ENCODE data around the gene UBE2J2.

The UBE2J2 gene

GRCh38 chr1:1280782-1281481, 7.3 kb upstream of the UBE2J2 start:
- DNase-seq (ENCODE audit: low read depth), result no peak

- DNase-seq (ENCODE audit: low read depth), result no peak
Measured at GRCh38 chr1:1279028-1279427, 5.4 kb upstream of the UBE2J2 start.

GRCh38 chr1:1278620-1279019, 5.0 kb upstream of the UBE2J2 start:
- no peak for DNase-seq (ENCODE audit: low read depth)

- no peak for DNase-seq (ENCODE audit: low read depth)
Measured at GRCh38 chr1:1275836-1276235, 2.2 kb upstream of the UBE2J2 start.

- no peak for DNase-seq (ENCODE audit: low read depth)
Measured at GRCh38 chr1:1274931-1275431, 1.3 kb upstream of the UBE2J2 start.

GRCh38 chr1:1274299-1274930, 761 bp upstream of the UBE2J2 start:
- DNase-seq (ENCODE audit: low read depth), result no peak

GRCh38 chr1:1273209-1273511, 494 bp downstream of the UBE2J2 start:
- no peak for DNase-seq (ENCODE audit: low read depth)

GRCh38 chr1:1272341-1273208, 1.1 kb downstream of the UBE2J2 start:
- no peak for DNase-seq (ENCODE audit: low read depth)

- no peak for DNase-seq (ENCODE audit: low read depth)
Measured at GRCh38 chr1:1270813-1271212, 2.8 kb downstream of the UBE2J2 start.

- no peak for DNase-seq (ENCODE audit: low read depth)
Measured at GRCh38 chr1:1268284-1268682, 5.4 kb downstream of the UBE2J2 start.

- DNase-seq (ENCODE audit: low read depth), result no peak
Measured at GRCh38 chr1:1267488-1268283, 6.0 kb downstream of the UBE2J2 start.

GRCh38 chr1:1264868-1265272, 8.8 kb downstream of the UBE2J2 start:
- DNase-seq (ENCODE audit: low read depth), result no peak

- no peak for DNase-seq (ENCODE audit: low read depth)
Measured at GRCh38 chr1:1264026-1264425, 9.6 kb downstream of the UBE2J2 start.

GRCh38 chr1:1262758-1263157, 10.9 kb downstream of the UBE2J2 start:
- DNase-seq (ENCODE audit: low read depth), result no peak

GRCh38 chr1:1262071-1262470, 11.6 kb downstream of the UBE2J2 start:
- DNase-seq (ENCODE audit: low read depth), result no peak

- no peak for DNase-seq (ENCODE audit: low read depth)
Measured at GRCh38 chr1:1260843-1261560, 12.7 kb downstream of the UBE2J2 start.

GRCh38 chr1:1259951-1260600, 13.6 kb downstream of the UBE2J2 start:
- DNase-seq (ENCODE audit: low read depth), result no peak

GRCh38 chr1:1259540-1259939, 14.1 kb downstream of the UBE2J2 start:
- DNase-seq (ENCODE audit: low read depth), result no peak

GRCh38 chr1:1259119-1259488, 14.6 kb downstream of the UBE2J2 start:
- no peak for DNase-seq (ENCODE audit: low read depth)

- no peak for DNase-seq (ENCODE audit: low read depth)
Measured at GRCh38 chr1:1256956-1257871, 16.4 kb downstream of the UBE2J2 start.

Data from stimulated activated CD8-positive, alpha-beta memory T cell treated with anti-CD3 and anti-CD28 coated beads, Interleukin-15, amount 100 ng/mL, for 1 hour (primary cell).